Cardiac muscle cell (in vitro differentiated cells and primary cell): ENCODE results near the gene CYP8B1. TPM values are rescaled to one million over a fixed set of nuclear protein-coding genes. Genes with fewer than 3 reads are reported as not detected.
"Not testable (repeated sequence)": the region's sequence is repeated elsewhere in the genome, so short reads cannot be mapped to it uniquely, and the experiment has no call there.

Experiments
- DNase-seq, 2 donors: peaks; one replicate each; pipeline versions ENCODE4 v3.0.0 to v3.0.0-alpha.2; 2010 to 2017; ENCODE audit warnings: low read depth in 1 of 2, low spot score in 1 of 2
- H3K27ac ChIP-seq: fragments of 200-600 bp; sonication (generic); 2 replicates; pipeline ENCODE4 v1.5.1; 2016
- H3K27me3 ChIP-seq: fragments of 200-600 bp; sonication (generic); 2 replicates; pipeline ENCODE4 v1.6.0; 2016; ENCODE audit warnings: control low read depth
- H3K36me3 ChIP-seq: fragments of 200-600 bp; sonication (generic); 2 replicates; pipeline ENCODE4 v1.5.1; 2016; ENCODE audit warnings: control low read depth
- H3K4me1 ChIP-seq: fragments of 200-600 bp; sonication (generic); 2 replicates; pipeline ENCODE4 v1.8.1; 2017; ENCODE audit warnings: low read depth, mild to moderate bottlenecking, mixed run types
- H3K4me3 ChIP-seq: fragments of 200-600 bp; sonication (generic); 2 replicates; pipeline ENCODE4 v1.5.1; 2016; ENCODE audit warnings: mild to moderate bottlenecking
- H3K9me3 ChIP-seq: fragments of 200-600 bp; sonication (generic); 2 replicates; pipeline ENCODE4 v1.5.1; 2017; ENCODE audit warnings: low read depth, mild to moderate bottlenecking, control low read depth
- polyA plus RNA-seq: library from polyadenylated mRNA; unstranded; fragments of >200 nt; fragmentation: Nextera tagmentation; extraction: Ambion mirVana; gene quantifications from 2 replicates; pipeline ENCODE4 v1.2.1, GENCODE V29; 2016
- total RNA-seq: library from RNA; depleted of rRNA; stranded (reverse); fragments of >200 nt; gene quantifications from 2 replicates; pipeline ENCODE4 v1.2.3, GENCODE V29; 2016
- TF ChIP-seq, protein P1 (sequence below): IDR thresholded peaks from 2 replicates; pipeline ENCODE4 v1.5.1; 2012; ENCODE audit warnings: low read depth, mild to moderate bottlenecking, low read length

CYP8B1 gene
- total and polyA plus RNA-seq, 2 experiments from 2014 or later: not detected

DNA sequence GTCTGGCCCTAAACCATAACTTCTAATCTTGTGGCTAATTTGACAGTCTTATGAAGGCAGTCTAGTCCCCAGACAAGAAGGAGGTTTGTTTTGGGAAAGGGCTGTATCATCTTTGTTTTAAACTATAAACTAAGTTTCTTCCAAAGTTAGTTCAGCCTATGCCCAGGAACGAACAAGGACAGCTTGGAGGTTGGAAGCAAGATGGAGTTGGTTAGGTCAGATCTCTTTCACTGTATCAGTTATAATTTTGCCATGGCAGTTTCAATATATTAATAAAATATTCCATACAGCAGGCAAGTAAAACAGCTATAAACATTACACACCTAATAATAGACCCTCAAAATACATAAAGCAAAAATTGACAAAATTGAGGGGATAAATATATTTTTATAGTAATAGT lies 17.1 kb upstream of the CYP8B1 start:
- no peak for DNase-seq
- H3K4me3 ChIP-seq: no peak overlapping the region
- H3K9me3 ChIP-seq: no peaks in the 10 kb centered on the region
- no peaks in the 10 kb centered on the region for H3K27me3 ChIP-seq
- TF ChIP-seq, protein P1, sequence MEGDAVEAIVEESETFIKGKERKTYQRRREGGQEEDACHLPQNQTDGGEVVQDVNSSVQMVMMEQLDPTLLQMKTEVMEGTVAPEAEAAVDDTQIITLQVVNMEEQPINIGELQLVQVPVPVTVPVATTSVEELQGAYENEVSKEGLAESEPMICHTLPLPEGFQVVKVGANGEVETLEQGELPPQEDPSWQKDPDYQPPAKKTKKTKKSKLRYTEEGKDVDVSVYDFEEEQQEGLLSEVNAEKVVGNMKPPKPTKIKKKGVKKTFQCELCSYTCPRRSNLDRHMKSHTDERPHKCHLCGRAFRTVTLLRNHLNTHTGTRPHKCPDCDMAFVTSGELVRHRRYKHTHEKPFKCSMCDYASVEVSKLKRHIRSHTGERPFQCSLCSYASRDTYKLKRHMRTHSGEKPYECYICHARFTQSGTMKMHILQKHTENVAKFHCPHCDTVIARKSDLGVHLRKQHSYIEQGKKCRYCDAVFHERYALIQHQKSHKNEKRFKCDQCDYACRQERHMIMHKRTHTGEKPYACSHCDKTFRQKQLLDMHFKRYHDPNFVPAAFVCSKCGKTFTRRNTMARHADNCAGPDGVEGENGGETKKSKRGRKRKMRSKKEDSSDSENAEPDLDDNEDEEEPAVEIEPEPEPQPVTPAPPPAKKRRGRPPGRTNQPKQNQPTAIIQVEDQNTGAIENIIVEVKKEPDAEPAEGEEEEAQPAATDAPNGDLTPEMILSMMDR: no peak
- H3K27ac ChIP-seq: no peak overlapping the region
- H3K36me3 ChIP-seq: no peaks in the 10 kb centered on the region
- H3K4me1 ChIP-seq: no peaks in the 10 kb centered on the region

DNA sequence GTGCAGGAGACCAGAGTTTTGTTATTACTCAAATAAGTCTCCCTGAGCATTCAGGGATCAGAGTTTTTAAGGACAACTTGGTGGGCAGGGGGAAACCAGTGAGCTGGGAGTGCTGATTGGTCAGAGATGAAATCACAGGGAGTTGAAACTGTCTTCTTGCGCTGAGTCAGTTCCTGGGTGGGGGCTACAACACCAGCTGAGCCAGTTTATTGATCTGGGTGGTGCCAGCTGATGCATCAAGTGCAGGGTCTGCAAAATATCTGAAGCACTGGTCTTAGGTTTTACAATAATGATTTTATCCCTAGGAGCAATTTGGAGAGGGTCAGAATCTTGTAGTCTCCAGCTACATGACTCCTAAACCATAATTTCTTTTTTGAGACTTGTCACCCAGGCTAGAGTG lies 16.5 kb upstream of the CYP8B1 start:
- Histone ChIP-seq H3K36me3 (no peaks in the 10 kb centered on the region), H3K4me1 (no peaks in the 10 kb centered on the region), H3K27ac (no peak overlapping the region), H3K4me3 (no peak overlapping the region), H3K9me3 (no peaks in the 10 kb centered on the region), H3K27me3 (no peaks in the 10 kb centered on the region)
- TF ChIP-seq, protein P1: no peak
- DNase-seq: no peak

DNA sequence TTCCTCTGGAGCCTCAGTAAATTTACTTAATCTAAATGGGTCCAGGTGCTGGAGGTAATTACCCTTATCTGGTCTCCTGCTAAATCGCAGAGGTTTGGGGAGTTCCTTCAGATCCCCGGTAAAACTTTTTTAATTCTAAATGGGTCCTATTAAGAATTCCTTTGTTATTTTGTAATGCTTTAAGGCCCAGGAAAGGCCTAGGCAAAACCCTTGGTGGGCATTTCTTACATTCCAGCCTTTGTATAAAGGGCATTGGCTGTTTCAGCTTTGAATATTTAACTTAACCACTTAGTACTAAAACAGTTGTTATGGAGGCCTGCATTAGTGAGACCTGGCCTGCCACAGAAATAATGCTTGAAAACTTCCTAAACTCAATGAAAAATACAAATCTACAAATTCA lies 15.4 kb upstream of the CYP8B1 start:
- Histone ChIP-seq H3K27ac (no peak overlapping the region), H3K4me1 (no peaks in the 10 kb centered on the region), H3K36me3 (no peaks in the 10 kb centered on the region), H3K4me3 (no peak overlapping the region), H3K27me3 (no peaks in the 10 kb centered on the region), H3K9me3 (no peaks in the 10 kb centered on the region)
- TF ChIP-seq, protein P1: no peak
- DNase-seq: no peak

DNA sequence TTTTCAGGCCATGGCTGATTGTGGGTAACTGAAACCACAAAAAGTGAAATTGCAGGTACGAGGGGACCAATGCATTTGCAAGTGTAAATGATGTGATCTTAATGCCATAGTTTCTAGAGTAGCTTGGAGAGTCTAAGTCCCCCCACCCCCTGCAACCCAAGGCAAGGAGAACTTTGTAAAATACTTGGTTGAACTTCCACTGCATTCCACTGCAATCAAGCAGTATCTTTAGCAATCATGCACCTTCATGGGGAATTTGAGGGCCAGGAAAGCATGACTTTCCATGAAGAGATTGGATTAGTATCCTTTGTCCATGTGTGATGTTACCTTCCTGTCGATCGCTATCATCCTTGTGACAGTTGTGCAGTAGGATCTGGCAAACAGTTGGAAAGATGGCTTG lies 11.4 kb upstream of the CYP8B1 start:
- Histone ChIP-seq H3K27ac (no peak overlapping the region), H3K4me1 (no peaks in the 10 kb centered on the region)

DNA sequence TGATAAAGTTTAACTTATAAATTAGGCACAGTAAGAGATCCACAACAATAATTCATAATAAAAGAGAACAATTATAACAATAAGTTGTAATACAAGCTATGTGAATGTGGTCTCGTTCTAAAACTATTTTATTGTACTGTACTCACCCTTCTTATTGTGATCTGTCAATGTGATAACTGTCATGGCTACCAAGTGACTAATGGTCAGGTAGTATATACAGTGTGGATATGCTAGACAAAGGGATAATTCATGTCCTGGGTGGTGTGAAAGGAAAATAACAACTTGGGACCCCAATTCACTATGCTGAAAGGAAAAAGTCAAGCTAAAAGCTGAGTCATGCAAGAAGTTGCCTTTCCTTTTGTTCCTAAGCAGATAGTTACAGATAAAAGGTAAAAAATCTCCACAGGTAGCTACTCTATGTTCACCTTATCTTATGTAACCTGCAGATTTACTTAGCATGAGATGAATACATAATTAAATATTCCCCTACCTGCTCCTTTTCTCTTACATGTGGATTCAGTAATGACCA lies 10.7 kb upstream of the CYP8B1 start:
- TF ChIP-seq, protein P1: no peak
- H3K9me3 ChIP-seq: no peaks in the 10 kb centered on the region
- no peaks in the 10 kb centered on the region for H3K27me3 ChIP-seq
- H3K4me3 ChIP-seq: no peak overlapping the region
- H3K36me3 ChIP-seq: no peaks in the 10 kb centered on the region
- H3K27ac ChIP-seq: no peak overlapping the region
- DNase-seq: no peak
- no peaks in the 10 kb centered on the region for H3K4me1 ChIP-seq

More for the DNA sequence above, 11.4 kb upstream of the CYP8B1 start:
- Histone ChIP-seq H3K27me3 (no peaks in the 10 kb centered on the region), H3K36me3 (no peaks in the 10 kb centered on the region), H3K9me3 (no peaks in the 10 kb centered on the region), H3K4me3 (no peak overlapping the region)
- no peak for DNase-seq
- TF ChIP-seq, protein P1: no peak

DNA sequence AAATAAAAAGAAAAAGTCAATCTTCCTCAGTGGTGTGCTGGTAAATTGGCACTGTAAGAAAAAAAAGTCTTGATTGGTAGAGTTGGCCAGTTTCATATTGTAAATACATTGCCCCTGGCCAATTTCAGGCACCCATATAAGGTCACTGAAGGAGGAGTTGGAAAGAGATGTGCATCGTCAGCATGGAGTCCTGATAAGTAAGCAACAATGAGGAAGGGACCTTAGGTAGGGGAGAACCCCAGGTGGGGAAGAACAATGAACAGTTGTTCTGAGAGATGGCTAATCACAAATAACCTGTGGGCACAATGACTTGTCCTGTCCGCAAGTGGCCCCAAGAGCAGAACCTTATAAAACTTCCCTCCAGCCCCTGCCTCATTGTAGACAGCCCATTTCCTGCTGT lies 8.6 kb upstream of the CYP8B1 start:
- Histone ChIP-seq H3K9me3 (no peaks in the 10 kb centered on the region), H3K4me3 (no peak overlapping the region), H3K4me1 (no peaks in the 10 kb centered on the region), H3K36me3 (no peaks in the 10 kb centered on the region), H3K27ac (no peak overlapping the region), H3K27me3 (no peaks in the 10 kb centered on the region)
- TF ChIP-seq, protein P1: no peak
- DNase-seq: no peak

DNA sequence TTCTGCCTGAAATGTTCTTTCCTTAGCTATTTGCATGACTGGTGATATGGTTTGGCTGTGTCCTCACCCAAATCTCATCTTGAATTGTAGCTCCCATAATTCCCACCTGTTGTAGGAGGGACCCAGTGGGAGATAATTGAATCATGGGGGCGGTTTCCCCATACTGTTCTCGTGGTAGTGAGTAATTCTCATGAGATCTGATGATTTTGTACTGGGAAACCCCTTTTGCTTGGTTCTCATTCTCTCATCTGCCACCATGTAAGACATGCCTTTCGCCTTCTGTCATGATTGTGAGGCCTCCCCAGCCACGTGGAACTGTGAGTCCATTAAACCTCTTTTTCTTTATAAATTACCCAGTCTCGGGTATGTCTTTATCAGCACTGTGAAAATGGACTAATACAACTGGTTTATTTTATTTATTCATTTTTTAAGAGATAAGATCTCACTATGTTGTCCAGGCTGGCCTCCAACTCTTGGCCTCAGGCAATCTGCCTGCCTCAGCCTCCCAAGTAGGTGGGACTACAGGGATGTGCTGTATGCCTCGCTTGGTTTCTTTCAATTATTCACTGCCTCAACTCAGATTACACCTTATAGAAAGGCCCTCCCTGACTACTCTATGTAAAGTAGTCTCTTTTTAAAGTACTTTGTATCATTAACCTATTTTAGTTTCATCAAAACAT lies 7.7 kb upstream of the CYP8B1 start:
- H3K9me3 ChIP-seq, H3K27me3 ChIP-seq, H3K36me3 ChIP-seq, H3K4me3 ChIP-seq, DNase-seq, H3K4me1 ChIP-seq, H3K27ac ChIP-seq: not testable (repeated sequence)
